Activated T-helper 9 cell treated with anti-CD3 and anti-CD28 coated beads, Interleukin-2, amount 50 U/mL, for 16 hours (primary cell): ENCODE measurements around the gene ZFP82.

Experiments
- DNase-seq: peaks from one replicate; pipeline ENCODE4 v3.0.0-alpha.2; 2020; ENCODE audit warnings: low read depth

Gene ZFP82

GRCh38 chr19:36371886-36372285 is 46.6 kb downstream of the ZFP82 start:
- DNase-seq = no peak

GRCh38 chr19:36363845-36364244 is 54.6 kb downstream of the ZFP82 start:
- DNase-seq = no peak
